T-helper 1 cell treated with Interleukin-12 subunit alpha and Interleukin-12 subunit beta and Interleukin-4 antibody, amounts not matched to agents 30 μg/mL and 1 μg/mL, for 36 hours (primary cell): ENCODE measurements around the gene BASP1.
"Not testable (repeated sequence)": the region's sequence is repeated elsewhere in the genome, so short reads cannot be mapped to it uniquely, and the experiment has no call there.

Experiments used
- H3K27ac Mint-ChIP-seq: one replicate; pipeline ENCODE4 v1.8.0; 2021; ENCODE audit warnings: mild to moderate bottlenecking, mixed read lengths
- H3K27me3 Mint-ChIP-seq: one replicate; pipeline ENCODE4 v1.8.0; 2021; ENCODE audit warnings: low read depth, mixed read lengths
- H3K36me3 Mint-ChIP-seq: one replicate; pipeline ENCODE4 v1.8.0; 2021; ENCODE audit warnings: low read depth, mixed read lengths
- H3K4me1 Mint-ChIP-seq: one replicate; pipeline ENCODE4 v1.8.0; 2021; ENCODE audit warnings: low read depth, mixed read lengths
- H3K4me3 Mint-ChIP-seq: one replicate; pipeline ENCODE4 v1.8.0; 2021; ENCODE audit warnings: mild to moderate bottlenecking, moderate library complexity, mixed read lengths
- H3K9me3 Mint-ChIP-seq: one replicate; pipeline ENCODE4 v1.8.0; 2021; ENCODE audit warnings: mixed read lengths

Gene BASP1

GRCh38 chr5:17186256-17186655 lies 31.2 kb upstream of the BASP1 start:
- no peaks in the 10 kb centered on the region for H3K4me1 Mint-ChIP-seq
- H3K9me3 Mint-ChIP-seq: no peaks in the 10 kb centered on the region
- no peak overlapping the region for H3K4me3 Mint-ChIP-seq
- no peaks in the 10 kb centered on the region for H3K36me3 Mint-ChIP-seq
- H3K27me3 Mint-ChIP-seq: no peaks in the 10 kb centered on the region
- no peak overlapping the region for H3K27ac Mint-ChIP-seq

DNA sequence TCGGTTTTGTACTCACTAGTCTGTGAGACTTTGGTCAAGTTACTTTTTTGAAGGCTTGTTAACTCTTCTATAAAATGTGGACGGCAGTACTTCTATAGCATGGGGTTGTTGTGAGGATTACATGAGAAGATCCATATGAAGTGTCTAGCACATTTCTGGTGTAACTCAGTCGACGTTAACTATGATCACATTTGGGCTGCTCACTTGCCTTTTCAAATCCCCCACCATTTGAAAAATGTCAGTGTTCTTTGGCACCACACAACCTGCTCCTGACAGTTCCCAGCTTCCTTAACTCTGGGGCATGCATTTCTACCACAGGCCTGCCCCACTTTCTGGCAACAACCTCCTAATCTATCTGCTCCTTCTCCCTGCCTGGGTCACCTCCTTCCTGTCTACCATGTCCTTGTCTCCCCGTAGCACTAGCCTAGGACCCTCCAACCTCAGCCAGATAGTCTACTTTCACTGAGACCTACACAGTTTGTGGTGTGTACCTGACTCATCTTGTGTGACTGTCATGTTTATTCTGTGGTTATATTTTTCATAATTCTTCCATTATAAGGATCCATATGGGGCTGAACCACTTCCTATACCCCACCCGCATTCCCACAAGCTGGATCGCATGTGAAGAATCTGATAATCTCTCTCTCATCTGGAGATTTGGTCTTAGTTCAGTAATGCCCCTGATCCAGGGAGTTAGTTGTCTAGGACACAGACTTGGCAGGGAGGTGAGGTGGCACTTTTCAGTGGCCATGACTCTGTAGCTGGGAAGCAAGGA lies 30.2 kb upstream of the BASP1 start:
- H3K4me3 Mint-ChIP-seq: no peak overlapping the region
- H3K27me3 Mint-ChIP-seq: no peaks in the 10 kb centered on the region
- H3K4me1 Mint-ChIP-seq: no peaks in the 10 kb centered on the region
- H3K27ac Mint-ChIP-seq: no peak overlapping the region
- no peaks in the 10 kb centered on the region for H3K9me3 Mint-ChIP-seq
- H3K36me3 Mint-ChIP-seq: no peaks in the 10 kb centered on the region

- Mint-ChIP-seq H3K4me3 (no peak overlapping the region), H3K36me3 (no peaks in the 10 kb centered on the region), H3K27ac (no peak overlapping the region), H3K27me3 (no peaks in the 10 kb centered on the region), H3K4me1 (no peaks in the 10 kb centered on the region), H3K9me3 (no peaks in the 10 kb centered on the region)
Observed at GRCh38 chr5:17187786-17188170, 29.7 kb upstream of the BASP1 start.

DNA sequence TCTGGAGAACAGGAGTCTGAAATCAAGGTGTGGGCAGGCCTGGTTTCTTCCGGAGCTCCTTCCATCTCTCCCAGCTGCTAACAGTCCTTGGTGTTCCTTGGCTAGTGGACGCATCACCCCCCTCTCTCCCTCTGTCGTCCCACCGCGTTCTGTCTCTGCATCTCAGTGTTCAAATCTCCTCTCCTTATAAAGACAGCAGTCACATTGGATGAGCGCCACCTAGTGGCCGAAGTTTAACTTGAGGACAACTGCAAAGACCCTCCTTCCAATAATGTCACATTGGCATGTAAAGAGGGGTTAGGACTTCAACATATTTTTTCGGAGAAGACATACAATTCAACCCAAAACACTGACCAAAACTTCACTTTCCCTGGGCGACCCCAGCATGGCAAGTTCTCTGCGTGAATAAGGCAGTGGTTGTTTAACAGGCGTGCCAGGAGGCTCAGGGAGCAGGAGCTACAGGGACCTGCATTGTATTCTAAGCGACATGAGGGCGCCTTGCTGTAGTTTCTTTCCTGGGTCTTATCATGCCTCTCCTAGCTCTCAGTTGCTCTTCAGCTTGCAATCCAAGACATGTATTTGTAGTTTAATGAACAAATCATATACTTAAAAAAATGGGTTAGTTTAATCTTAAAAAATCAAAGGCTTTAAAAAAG lies 27.9 kb upstream of the BASP1 start:
- Mint-ChIP-seq H3K27ac (no peak overlapping the region), H3K4me1 (no peaks in the 10 kb centered on the region), H3K36me3 (no peaks in the 10 kb centered on the region), H3K9me3 (no peaks in the 10 kb centered on the region), H3K4me3 (no peak overlapping the region), H3K27me3 (no peaks in the 10 kb centered on the region)

DNA sequence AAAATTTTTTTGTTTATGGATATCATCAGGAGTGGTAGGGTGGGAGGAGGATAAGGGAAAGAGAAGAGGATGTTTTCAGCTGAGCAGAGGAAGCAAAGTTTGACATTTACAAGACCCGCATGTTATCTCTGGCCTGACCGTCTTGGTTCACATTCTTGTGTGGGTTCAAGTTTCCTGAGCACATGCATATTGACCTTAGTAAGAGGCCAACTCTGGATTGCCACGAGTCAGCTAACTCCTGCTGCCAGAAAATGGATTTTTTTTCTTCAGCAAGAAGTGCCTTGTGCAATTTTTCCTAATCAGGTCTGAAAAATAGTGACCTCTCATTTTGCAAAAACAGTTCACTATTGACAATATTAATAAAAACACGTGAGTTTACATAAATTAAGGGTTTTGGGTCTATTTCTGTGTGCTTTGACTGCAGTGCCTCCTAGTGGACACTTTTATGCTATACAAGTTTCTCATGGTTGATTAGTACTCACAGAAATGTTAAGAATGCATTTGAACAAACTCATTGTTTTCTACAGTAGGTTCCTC lies 27.1 kb upstream of the BASP1 start:
- H3K27ac Mint-ChIP-seq: no peak overlapping the region
- H3K4me3 Mint-ChIP-seq: no peak overlapping the region
- H3K4me1 Mint-ChIP-seq: no peaks in the 10 kb centered on the region
- no peaks in the 10 kb centered on the region for H3K36me3 Mint-ChIP-seq
- H3K9me3 Mint-ChIP-seq: no peaks in the 10 kb centered on the region
- no peaks in the 10 kb centered on the region for H3K27me3 Mint-ChIP-seq

DNA sequence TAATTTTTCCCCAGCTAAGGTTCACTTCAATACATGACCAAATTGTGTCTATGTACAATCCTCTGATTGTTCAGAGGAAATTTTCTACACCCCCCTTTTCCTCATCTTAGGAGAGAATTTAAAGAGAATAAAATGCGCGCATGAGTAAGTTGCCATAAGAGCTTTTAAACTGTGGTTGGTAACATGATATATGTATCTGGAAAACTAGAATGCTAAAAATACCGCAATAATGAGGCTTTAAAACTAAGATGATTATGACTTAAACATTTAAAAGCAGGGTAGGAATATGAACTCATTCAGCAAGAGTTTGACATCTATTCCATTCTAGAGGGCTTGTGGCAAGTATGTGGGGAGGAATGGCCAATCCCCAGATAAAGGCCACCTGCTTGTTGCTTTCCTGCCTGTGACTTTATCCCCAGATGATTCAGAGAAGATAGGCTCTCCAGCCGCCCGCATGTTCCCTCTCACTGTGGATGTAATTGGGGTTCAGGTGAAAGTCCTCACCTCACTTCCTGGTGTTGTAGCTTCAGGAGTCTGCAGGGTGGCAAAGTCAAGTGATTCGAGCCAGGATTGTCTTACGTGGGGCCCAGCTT lies 26.5 kb upstream of the BASP1 start:
- H3K4me1 Mint-ChIP-seq: no peaks in the 10 kb centered on the region
- H3K36me3 Mint-ChIP-seq: no peaks in the 10 kb centered on the region
- H3K27me3 Mint-ChIP-seq: no peaks in the 10 kb centered on the region
- H3K4me3 Mint-ChIP-seq: no peak overlapping the region
- no peaks in the 10 kb centered on the region for H3K9me3 Mint-ChIP-seq
- no peak overlapping the region for H3K27ac Mint-ChIP-seq

DNA sequence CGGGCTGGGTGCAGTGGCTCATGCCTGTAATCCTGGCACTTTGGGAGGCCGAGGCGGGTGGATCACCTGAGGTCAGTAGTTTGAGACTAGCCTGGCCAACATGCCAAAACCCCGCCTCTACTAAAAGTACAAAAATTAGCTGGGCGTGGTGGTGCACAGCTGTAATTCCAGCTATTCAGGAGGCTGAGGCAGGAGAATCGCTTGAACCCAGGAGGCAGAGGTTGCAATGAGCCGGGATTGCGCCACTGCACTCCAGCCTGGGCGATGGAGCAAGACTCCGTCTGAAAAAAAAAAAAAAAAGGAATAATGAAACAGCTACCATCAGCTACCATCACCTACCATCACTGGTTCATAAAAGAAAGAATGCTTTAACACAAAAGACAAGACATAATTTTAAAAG lies 25.9 kb upstream of the BASP1 start:
- not testable (repeated sequence) for H3K4me1 Mint-ChIP-seq, H3K27ac Mint-ChIP-seq, H3K27me3 Mint-ChIP-seq, H3K4me3 Mint-ChIP-seq, H3K36me3 Mint-ChIP-seq, H3K9me3 Mint-ChIP-seq

- Mint-ChIP-seq H3K27me3 (no peaks in the 10 kb centered on the region), H3K4me1 (no peaks in the 10 kb centered on the region), H3K36me3 (no peaks in the 10 kb centered on the region), H3K4me3 (no peak overlapping the region), H3K9me3 (no peaks in the 10 kb centered on the region), H3K27ac (no peak overlapping the region)
Observed at GRCh38 chr5:17192191-17192590, 25.2 kb upstream of the BASP1 start.

DNA sequence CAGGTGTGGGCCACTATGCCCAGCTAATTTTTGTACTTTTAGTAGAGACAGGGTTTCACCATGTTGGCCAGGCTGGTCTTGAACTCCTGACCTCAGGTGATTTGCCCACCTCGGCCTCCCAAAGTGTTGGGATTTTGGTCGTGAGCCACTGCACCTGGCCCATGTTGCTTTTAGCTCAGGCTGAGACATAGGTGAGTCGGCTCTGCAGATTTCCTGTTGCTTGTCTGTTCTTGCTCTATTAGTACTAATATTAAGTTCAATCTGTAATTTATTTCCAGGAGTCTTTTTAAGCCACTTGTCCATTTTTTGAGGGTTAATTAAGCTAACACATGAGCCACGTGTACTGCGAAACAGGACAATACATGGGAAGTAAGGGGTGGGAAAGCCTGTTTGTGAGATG lies 21.4 kb upstream of the BASP1 start:
- H3K27ac Mint-ChIP-seq: no peak overlapping the region
- H3K9me3 Mint-ChIP-seq: no peaks in the 10 kb centered on the region
- no peak overlapping the region for H3K4me3 Mint-ChIP-seq
- H3K36me3 Mint-ChIP-seq: no peaks in the 10 kb centered on the region
- no peaks in the 10 kb centered on the region for H3K4me1 Mint-ChIP-seq
- no peaks in the 10 kb centered on the region for H3K27me3 Mint-ChIP-seq

DNA sequence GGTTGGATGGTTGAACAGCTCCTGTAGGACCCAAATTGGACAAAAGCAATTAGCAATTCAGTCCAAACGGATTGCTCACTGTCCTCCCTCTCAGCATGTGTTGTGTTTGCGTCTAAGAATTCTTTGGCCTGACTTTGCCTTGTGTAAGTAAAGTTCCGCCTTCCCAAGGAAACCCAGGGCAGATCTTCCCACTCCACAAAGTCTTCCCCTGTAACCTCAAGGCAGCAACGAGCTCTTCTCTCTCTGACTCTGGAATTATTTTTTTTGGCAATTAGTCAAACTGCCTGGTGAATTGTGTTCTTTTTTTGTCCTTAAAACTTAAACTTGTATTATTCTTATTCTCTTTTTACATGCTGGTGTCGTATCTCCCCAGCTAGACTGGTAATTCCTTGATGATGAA lies 20.7 kb upstream of the BASP1 start:
- Mint-ChIP-seq H3K27me3 (no peaks in the 10 kb centered on the region), H3K36me3 (no peaks in the 10 kb centered on the region), H3K4me1 (no peaks in the 10 kb centered on the region), H3K4me3 (no peak overlapping the region), H3K27ac (no peak overlapping the region), H3K9me3 (no peaks in the 10 kb centered on the region)

DNA sequence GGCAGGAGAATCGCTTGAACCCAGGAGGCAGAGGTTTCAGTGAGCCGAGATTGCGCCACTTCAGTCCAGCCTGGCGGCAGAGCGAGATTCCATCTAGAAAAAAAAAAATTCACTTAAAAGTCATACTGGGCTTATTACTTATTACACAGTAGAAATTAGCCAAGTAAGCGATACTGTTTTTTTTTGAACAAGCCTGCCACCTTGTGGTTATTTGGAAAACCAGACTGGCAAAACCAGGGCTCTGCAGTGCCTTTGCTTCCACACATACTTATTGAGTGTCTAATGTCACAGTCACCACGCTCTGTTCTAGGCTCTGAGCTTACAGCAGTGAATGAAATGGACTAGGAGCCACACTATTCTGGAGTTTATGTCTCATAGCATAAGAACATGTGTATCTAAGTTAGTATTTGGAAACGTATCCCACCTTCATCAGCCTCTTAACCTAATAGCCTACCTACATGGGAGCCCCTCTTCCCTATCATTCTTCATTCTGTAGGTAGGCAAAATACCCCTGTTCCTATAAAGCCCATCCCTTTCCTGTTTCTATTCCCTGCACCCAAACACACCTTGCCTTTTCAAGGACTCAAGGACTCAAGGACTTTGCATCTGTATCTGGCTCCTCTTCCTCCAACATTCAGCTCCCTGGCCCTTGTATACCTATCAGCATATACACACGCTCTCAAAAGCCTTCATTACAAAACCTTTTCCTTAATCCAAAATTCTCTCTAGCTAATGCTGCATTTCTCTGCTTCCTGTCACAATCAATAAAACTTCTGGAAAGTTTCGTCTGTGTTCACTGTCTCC lies 13.9 kb upstream of the BASP1 start:
- Mint-ChIP-seq H3K4me3 (no peak overlapping the region), H3K9me3 (no peaks in the 10 kb centered on the region), H3K4me1 (no peaks in the 10 kb centered on the region), H3K27ac (no peak overlapping the region), H3K36me3 (no peaks in the 10 kb centered on the region), H3K27me3 (no peaks in the 10 kb centered on the region)

- H3K27ac Mint-ChIP-seq: no peak overlapping the region
- H3K4me3 Mint-ChIP-seq: no peak overlapping the region
- H3K36me3 Mint-ChIP-seq: no peaks in the 10 kb centered on the region
- H3K4me1 Mint-ChIP-seq: no peaks in the 10 kb centered on the region
- H3K27me3 Mint-ChIP-seq: peaks cover 2% of the 10 kb centered on the region
- H3K9me3 Mint-ChIP-seq: no peaks in the 10 kb centered on the region
Observed at GRCh38 chr5:17204133-17204489, 13.3 kb upstream of the BASP1 start.

DNA sequence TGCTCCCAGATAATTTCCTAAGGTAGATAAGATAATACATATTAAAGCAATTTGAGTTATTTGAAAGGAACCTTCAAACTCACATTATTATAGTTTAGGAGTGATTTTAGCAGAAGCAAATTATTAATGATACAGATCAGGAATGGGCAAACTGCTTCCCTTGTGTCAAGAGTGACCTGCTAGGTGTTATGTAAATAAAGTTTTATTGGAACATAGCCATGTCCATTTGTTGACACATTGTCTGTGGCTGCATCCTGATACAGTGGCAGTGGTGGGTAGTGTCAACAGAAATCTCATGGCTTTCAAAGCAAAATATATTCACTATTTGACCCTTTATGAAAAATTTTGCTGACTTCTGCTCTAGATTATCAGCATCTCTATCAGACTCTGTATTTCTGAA lies 11.4 kb upstream of the BASP1 start:
- Mint-ChIP-seq H3K36me3 (no peaks in the 10 kb centered on the region), H3K9me3 (no peaks in the 10 kb centered on the region), H3K27me3 (peaks cover 4% of the 10 kb centered on the region), H3K27ac (no peak overlapping the region), H3K4me1 (no peaks in the 10 kb centered on the region), H3K4me3 (no peak overlapping the region)

- Mint-ChIP-seq H3K4me1 (peaks cover 4% of the 10 kb centered on the region), H3K4me3 (no peak overlapping the region), H3K27ac (no peak overlapping the region), H3K36me3 (no peaks in the 10 kb centered on the region), H3K9me3 (no peaks in the 10 kb centered on the region), H3K27me3 (peaks cover 28% of the 10 kb centered on the region)
Observed at GRCh38 chr5:17212191-17212590, 5.2 kb upstream of the BASP1 start.
